ENCODE data around the gene IL15.
"Not testable (repeated sequence)": the region's sequence is repeated elsewhere in the genome, so short reads cannot be mapped to it uniquely, and the experiment has no call there.

Gene IL15

GRCh38 chr4:141652161-141652778 is 15.9 kb downstream of the IL15 start:
- no peak for DNase-seq

- DNase-seq = no peak
Observed at GRCh38 chr4:141654098-141654497, 17.7 kb downstream of the IL15 start.

GRCh38 chr4:141656031-141656430 is 19.6 kb downstream of the IL15 start:
- DNase-seq = no peak

- no peak for DNase-seq
Observed at GRCh38 chr4:141657550-141658250, 21.3 kb downstream of the IL15 start.

DNA sequence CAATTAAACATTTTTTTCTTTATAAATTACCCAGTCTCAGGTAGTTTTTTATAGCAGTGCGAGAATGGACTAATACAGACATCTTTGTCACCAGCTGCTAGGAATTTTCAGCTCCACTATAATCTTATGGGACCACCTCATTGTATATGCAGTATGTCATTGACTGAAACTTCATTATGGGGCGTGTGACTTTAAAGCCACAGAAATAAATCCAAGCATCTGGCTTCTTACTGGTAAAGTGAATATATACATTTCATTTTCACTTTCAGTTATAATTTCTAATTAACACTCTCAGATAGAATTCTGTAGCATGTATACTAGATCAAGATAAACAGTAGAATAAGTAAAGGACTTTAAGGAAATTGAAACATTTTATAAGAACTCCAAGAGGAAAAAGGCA is 21.9 kb downstream of the IL15 start:
- no peak for DNase-seq

DNA sequence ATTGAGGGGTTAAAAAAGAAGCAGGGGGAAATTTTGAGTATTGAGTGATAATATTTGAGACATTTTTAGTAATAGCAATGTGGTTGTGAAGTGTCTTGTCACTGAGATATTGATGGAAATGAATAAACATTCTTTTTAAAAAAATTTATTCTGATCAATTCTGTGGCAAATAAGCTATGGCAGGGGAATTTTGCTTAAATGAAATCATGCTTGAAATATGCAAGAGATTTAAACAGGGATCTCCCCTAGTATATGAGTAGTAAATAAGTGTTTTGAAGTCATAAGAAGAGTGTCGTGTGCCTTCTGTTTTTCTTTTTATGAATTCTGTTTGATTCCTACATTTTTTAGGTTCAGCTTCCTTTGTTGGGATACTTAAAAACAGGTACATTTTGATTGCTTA is 23.2 kb downstream of the IL15 start:
- DNase-seq = no peak

GRCh38 chr4:141660880-141661279 is 24.5 kb downstream of the IL15 start:
- no peak for DNase-seq

- no peak for DNase-seq
Observed at GRCh38 chr4:141668200-141668910, 32.0 kb downstream of the IL15 start.

DNA sequence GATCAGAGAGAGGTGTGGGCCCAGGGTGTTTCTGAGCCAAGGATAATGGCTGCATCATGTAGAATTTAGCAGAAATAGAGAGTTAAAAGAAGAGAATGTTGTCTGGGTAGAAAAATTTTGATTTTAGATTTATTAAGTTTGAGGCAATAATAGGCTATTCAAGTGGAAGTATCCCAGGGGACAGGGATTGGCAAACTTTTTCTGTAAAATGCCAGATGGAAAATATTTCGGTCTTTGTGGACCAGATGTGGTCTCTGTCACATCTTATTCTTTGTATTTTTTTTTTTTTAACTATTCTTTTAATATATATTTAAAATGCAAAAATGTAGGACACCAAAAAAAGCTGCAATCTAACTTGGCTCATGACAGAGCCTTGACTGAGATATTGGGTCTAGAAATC is 33.1 kb downstream of the IL15 start:
- DNase-seq = no peak

DNA sequence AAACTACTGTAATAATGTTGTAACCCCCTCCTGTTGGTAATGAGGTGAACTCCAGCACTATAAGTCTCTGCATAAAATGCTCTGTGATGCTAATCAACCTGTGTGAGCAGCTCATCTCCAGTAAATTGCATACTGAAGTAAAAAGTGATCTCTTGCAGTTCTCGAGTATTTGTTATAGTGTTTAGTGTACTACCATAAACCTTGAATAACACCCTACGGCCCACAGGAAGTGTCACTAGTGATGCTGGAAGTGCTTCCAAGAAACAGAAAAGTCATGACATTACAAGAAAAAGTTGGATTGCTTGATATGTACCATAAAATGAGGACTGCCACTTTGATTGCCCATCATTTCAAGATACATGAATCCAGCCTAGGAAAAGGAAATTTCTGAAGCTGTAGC is 39.0 kb downstream of the IL15 start:
- DNase-seq = no peak

GRCh38 chr4:141676087-141676670 is 39.8 kb downstream of the IL15 start:
- DNase-seq = no peak

DNA sequence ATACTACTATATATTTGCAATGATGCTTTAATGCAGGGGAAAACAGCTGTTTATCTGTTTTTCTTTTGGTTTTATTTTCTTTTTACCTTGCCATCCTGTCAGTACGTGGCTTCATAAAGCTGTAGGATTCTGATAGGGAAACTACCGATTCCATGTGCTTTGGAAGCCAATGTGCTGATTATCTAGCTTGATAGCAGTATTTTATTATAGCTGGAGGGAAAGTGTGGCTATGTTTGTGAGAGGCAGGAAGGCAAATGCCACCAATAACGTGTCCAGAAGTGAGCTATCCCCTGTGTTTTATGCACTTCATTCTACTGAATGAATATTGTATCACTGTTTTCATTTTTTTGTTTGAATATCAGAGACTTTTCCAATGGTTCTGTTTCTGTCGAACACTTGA is 43.7 kb downstream of the IL15 start:
- no peak for DNase-seq

DNA sequence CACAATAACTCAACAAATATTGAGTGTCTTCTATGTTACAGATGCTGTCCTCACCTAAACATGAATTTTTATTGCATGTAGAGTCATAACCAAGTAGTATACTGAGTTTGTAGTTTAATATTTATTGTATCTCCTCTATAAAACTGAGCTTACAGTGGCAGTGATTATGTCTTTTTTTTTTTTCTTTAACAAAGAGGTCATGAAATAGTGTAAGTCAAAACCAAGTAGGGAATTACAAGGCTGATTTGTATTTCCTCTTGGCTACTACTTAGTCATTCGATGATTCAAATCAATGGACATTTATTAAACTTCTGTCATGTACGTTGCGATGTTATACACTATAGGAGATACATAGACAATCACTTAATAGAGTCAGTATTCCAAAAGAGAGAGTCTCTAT is 48.4 kb downstream of the IL15 start:
- DNase-seq = no peak

DNA sequence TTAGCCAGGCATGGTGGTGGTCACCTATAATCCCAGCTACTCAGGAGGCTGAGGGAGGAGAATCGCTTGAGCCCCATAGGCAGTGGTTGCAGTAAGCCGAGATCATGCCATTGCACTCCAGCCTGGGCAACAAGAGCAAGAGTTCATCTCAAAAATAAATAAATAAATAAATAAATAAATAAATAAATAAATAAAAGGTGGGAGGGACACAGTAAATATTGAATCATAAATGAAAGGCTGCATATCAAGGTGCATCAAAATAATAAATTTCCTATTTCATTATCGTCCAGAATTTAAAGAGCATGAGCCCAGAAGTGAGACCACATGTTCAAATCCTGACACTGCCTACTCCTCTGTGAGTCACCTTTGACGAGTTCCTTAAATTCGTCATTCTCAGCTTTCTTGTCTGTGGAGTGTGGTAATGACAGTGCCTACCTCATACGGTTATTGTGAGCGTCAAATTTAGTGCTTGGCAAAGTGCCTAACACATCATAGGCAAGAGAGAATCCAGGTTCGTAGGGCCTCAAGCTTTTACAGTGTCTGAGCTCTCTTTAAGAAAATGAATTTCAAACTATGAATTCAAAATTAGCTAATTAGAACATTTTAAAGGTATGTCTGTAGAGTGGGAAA is 49.9 kb downstream of the IL15 start:
- DNase-seq = no peak

- DNase-seq = no peak
Observed at GRCh38 chr4:141686879-141687278, 50.5 kb downstream of the IL15 start.

DNA sequence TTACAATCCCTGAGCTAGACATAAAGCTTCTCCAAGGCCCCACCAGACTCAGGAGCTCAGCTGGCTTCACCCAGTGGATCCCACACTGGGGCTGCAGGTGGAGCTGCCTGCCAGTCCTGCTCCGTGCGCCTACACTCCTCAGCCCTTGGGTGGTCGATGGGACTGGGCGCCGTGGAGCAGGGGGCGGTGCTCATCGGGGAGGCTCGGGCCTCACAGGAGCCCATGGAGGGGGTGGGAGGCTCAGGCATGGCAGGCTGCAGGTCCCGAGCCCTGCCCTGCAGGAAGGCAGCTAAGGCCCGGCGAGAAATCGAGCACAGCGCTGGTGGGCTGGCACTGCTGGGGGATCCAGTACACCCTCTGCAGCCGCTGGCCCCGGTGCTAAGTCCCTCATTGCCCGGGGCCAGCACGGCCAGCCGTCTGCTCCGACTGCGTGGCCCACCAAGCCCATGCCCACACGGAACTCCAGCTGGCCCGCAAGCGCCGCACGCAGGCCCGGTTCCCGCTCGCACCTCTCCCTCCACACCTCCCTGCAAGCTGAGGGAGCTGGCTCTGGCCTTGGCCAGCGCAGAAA is 53.4 kb downstream of the IL15 start:
- DNase-seq = not testable (repeated sequence)

GRCh38 chr4:141691247-141691646 is 54.9 kb downstream of the IL15 start:
- not testable (repeated sequence) for DNase-seq

DNA sequence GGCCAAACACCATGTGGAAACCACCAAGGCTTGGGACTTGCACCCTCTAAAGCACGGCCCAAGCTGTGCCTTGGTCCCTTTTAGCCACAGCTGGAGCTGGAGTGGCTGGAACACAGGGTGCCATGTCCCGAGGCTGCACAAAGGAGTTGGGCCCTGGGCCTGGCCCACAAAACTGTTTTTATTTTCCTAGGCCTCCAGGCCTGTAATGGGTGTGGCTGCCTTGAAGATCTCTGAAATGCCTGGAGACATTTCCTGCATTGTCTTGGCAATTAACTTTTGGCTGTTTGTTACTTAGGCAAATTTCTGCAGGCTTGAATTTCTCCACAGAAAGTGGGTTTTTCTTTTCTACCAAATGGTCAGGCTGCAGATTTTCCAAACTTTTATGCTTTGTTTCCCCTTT is 55.7 kb downstream of the IL15 start:
- no peak for DNase-seq

GRCh38 chr4:141697116-141697515 is 60.7 kb downstream of the IL15 start:
- no peak for DNase-seq

GRCh38 chr4:141702472-141703182 is 66.2 kb downstream of the IL15 start:
- DNase-seq = no peak

DNA sequence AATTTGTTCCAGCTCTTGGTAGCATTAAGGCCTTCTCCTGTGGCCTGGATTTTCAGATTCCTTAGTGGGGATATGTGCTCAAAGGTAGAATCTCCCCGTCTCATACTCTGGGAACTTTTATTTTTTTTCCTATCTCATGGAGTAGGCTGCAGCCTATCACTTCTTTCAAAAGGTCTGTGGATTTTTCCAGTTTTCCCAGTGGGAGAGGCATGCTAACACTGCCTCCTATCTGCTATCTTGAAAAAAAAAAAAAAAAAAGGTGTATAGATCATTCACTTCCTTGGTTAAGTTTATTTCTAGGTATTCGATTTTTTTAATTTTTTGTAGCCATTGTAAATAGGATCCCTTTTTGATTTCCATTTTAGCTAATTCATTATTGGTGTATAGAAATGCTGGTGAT is 67.1 kb downstream of the IL15 start:
- no peak for DNase-seq

GRCh38 chr4:141705048-141705746 is 68.8 kb downstream of the IL15 start:
- no peak for DNase-seq
